GM19397 (cell line): ENCODE measurements around the gene LUZP1.

ENCODE experiments used
- ATAC-seq: cut with Tn5 transposase; IDR thresholded peaks from one replicate; pipeline ENCODE4 v1.9.1; 2021; ENCODE audit warnings: mild to moderate bottlenecking, moderate library complexity; ENCODE audit not compliant: unreplicated experiment

The LUZP1 gene

DNA sequence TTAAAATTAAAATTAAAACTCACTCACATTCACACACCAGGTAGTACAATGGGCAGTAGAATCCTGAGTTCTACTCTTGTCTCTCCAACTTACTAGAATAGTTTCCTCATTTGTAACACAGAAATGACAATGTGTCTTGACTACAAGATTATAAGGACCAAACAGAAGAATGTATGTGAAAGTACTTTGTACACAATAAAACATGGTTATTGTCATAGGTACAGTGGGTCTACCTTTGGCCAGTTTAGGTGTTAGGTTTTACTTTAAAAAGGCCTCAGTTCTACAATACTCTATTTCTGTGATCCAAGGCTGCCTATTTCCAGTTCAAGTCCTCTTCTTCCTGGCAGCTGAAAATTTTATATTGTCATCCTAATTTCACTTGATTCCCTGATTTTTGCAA lies 50.2 kb downstream of the LUZP1 start:
- no peak for ATAC-seq

DNA sequence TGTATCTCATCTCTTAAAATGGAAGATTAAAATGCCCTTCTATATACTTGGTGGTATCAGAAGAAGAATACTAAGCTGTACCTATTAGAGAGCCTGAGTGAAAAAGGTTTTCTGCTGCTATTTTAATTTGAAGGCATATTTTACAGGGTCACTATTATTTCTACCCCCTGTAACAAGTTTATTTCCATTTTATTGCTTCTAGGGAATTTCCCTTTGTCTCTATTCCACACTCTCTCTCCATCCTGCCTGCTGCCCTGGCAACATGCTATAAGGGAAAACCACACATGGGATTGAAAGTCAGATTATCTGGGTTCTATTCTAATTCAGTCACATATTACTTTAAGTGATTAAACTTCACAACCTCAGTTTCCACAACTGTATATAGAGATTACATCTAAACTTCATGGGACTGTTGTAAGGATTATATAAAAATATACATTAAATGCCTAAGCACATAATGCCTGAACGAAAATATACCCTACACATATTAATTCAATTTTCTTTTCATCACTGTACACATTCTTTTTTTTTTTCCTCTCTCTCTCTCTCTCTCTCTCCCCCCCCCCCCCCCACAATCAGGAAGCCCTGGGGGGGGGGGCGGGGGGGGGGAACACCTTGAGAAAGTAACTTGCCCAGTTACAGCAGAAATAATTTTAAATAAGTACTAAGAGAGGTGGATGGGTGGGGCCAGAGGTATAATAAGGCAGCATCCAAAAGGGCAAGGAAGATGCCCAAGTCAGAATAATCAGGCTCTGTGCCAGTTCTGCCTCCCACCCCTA lies 51.5 kb downstream of the LUZP1 start:
- no peak for ATAC-seq

DNA sequence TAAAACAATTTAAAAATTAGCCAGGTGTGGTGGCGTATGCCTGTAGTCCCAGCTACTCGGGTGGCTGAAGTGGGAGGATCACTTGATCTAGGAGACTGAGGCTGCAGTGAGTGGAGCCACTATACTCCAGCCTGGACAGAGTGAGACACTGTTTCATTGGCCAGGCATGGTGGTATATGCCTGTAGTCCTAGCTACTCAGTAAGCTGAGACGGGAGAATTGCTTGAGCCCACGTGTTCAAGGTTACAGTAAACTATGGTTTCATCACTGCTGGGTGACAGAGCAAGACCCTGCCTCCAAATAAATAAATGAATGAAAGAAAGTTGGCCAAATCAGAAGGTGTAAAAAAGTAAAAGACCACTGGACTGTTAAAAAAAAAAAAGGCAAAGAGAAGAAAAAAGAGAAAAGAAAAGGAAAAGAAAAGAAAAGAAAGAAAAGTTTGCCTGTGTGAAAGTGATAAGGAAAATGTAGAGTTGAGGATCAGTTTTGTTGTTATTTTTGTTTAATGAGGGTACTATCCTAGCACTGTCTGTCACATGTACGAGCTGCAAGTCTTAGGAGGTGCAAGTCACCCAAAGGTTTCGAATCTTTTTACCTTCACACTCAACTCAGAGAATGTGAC lies 52.3 kb downstream of the LUZP1 start:
- ATAC-seq = no peak

- ATAC-seq = no peak
Measured at GRCh38 chr1:23114424-23115079, 54.1 kb downstream of the LUZP1 start.

DNA sequence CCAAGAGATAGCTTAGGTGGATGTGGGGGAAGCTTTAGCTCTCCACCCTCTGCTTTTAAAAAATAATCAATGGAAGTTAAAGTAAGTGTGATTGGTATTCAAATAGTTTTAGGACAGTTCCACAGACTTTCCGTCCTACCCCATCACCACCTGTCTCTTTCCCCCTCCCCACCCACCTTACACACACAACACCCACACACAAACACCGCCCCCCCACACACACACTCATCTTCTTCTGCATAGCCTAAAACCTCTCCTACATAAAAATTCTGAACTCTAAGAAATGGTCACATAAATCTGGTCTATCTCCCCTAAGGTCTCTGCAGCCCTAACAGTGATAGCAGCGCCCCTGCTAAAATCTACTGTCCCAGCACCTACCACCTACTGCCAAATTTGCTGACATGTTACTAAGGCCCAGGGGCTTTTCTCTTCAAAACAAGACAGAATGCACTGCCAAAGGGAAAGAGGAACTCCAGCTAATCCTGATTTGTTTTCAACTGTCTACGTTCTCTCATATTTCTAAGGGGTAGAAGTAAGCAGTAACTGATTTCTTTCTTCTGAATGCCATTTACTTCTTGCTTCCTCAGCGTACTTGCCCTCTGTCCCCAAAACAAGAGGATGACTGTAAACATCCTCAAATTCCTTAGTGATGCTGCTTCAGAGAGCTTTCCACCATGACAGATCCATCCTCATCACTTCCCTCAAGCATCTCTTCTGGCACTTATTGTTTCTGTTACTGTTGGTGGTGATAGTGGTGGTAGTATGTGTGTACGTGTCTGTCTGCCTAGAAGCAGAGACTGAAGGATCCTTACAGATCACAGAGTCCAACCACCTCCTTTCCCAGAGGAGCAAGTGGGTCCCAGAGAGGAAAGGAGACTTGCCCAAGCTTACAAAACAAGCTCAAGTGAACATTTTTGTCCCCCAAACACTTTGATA lies 56.8 kb downstream of the LUZP1 start:
- ATAC-seq = no peak

DNA sequence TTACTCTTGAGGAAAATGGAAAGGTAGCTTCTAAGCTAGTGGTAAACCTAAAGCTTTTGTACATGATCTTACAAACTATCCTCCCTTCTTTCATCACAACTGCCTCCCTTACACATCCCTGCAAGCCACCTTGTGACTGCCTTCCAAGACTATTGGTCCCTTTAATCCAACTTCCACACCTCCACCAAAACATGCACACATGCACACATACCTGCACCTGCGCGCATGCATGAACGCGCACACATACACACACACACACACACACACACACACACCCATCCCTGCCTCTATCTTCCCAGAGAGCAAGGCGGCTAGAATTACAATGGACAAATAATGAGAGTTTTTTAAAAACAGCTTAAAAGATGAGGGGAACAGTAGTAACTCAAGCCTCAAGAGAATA lies 58.3 kb downstream of the LUZP1 start:
- no peak for ATAC-seq

- no peak for ATAC-seq
Measured at GRCh38 chr1:23108918-23109533, 59.6 kb downstream of the LUZP1 start.

DNA sequence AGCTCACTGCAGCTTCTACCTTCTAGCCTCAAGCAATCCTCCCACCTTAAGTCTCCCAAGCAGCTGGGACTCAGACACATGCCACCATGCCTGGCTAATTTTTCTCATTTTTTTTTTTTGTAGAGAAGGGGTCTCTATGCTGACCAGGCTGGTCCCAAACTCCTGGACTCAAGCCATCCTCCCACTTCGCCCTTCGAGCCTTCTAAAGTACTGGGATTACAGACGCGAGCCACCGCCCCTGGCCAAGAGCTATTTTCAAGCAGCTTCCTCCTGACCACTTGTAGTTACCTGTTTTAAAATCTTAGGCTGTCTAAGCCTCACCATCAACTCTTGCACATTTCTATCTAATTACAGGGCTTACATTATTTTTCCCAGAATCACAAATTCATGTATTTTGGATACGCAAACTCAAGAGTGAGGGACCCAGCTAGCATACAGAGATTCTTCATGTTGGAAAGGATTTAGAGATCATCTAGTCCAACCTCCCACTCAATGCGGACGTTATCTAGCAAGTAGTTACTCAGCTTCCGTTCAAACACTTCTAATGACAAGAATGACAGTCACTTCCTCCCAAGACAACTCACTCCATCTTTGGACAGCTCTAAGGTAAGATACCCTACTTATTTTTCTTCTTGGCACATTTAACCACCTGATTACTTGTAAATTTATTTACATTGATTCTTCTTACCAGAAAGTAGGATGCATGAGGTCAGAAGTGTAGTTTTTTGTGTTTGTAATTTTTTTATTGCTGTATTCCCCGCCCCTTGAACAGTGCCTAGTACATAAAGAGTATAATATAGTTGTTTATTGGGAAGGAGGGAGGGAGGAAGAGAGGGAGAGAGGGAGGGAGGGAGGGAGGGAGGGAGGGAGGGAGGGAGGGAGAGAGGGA lies 65.4 kb downstream of the LUZP1 start:
- ATAC-seq = no peak

DNA sequence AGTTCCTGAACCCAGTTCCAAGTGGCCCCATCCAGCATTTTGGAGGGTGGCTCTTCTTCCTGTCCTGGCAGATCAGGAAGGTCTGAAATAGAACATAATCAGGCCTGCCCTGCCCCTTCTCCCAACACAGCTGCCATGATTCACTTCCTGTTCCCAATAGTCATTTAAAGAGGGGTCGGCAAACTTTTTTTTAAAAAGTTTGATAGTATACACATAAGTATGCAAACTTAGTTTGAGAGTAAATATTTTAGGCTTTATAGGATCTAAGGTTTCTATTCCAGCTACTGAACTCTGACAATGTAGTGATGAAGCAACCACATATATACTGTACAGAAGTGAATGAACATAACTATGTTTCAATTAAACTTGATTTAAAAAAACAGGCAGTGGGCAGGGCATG lies 66.4 kb downstream of the LUZP1 start:
- ATAC-seq = no peak

DNA sequence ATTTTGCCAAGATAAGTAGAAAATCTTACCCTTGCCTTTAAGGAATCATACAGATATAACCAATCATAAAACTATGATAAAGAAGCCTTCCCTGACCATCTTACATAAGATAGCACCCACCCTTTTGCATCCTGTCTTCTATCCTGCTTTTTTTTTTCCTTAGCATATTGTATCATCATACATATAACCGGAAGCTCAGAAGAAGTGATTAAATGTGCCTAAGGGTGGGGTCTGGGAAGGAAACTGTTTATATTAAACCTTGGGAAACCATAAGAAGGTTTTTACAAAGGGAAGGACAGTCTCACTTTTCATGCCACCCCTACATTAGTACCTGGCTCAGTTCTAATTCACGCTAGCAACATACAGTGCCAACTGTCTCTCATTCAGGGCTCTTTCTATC lies 66.8 kb downstream of the LUZP1 start:
- ATAC-seq = no peak

DNA sequence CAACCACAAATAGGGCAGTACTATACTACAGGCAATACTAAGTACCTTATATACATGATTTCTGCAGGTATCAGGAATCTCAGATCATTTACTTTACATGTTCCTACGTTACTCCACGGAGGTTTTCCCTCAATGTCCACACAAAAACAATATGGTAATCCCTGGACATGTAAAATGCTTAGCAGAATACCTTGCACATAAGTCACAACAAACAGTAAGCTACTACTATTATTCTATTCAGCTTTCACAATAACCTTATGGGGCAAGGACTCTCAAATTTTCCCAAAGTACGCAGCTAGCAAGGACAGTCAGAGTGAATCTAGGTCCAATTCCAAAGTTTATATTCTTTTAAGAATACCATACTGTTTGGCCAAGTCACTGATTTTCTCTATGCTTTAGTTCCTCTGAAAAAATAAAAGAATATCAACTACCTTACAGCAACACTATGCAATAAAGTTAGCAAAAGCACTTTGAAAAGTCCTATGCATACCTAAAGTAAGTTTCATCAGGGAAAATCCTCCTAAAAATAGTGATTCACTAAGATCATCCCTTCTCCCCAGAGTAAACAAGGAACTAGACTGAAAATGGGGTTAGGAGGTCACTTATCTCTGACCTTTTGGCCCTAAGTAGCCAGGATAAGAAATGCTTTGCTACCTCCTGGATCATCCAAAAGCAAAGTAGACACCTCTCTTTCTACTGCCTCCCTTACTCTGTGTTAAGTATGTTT lies 67.4 kb downstream of the LUZP1 start:
- no peak for ATAC-seq

- no peak for ATAC-seq
Measured at GRCh38 chr1:23100074-23100748, 68.4 kb downstream of the LUZP1 start.

DNA sequence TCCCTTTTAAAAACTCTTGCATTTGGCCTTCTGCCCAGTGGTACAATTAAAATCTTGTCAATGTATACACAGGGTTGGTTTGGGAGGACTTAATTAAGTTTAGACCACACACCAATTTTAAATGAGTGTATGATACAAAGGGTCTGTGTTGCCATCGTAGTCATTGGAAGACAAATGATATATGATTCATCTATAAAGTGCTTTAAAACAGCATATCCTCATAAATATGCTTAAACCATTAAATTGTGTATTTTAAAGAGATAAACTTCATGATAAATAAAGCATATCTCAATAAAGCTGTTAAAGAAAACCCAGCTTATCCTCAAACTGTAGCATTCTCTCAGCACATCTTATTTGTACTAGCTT lies 69.5 kb downstream of the LUZP1 start:
- no peak for ATAC-seq

GRCh38 chr1:23098463-23099170 lies 70.0 kb downstream of the LUZP1 start:
- no peak for ATAC-seq

DNA sequence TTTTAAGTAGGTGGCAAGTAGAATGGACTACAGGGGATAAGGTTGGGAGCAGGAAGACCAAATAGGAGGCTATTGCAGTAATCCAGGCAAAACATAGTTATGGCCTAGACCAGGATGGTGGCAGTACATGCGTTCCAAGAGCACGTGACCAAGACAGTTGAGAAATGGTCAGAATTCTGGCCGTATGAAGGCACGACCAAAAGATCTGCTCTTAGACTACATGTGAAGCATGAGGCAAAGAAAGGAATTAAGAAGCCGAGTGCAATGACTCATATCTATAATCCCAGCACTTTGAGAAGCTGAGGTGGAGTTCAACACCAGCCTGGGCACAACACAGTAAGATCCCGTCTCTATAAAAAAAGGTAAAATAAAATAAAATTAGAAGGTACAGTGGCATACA lies 71.3 kb downstream of the LUZP1 start:
- no peak for ATAC-seq

GRCh38 chr1:23092447-23092846 lies 76.2 kb downstream of the LUZP1 start:
- ATAC-seq = no peak

DNA sequence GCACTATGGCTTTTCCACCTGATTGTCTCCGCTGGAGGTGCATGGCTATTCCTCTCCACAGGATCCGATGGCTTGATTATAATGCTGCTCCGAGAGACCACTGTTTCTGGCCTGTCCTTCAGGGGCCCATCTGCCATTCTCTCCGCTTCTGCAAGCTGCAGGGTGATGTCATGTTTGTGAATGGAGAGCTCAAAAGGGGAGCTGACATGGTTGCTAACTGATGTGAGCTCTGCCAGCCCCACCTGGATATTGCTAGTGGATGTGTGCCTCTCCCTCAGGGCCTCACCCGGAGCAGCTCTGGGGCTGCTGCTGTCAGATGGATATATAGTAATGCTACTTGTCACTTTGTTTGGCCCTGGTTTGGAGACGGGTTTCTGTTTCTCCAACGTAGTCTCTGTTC lies 77.1 kb downstream of the LUZP1 start:
- no peak for ATAC-seq

GRCh38 chr1:23090056-23090455 lies 78.6 kb downstream of the LUZP1 start:
- no peak for ATAC-seq
